ENCODE measurements around the gene EPB41L4B. TPM values are rescaled to one million over a fixed set of nuclear protein-coding genes. Genes with fewer than 3 reads are reported as not detected.
"Not testable (repeated sequence)": the region's sequence is repeated elsewhere in the genome, so short reads cannot be mapped to it uniquely, and the experiment has no call there.

EPB41L4B gene
- total RNA-seq, 1 donor from 2014 or later = 3.7 TPM

DNA sequence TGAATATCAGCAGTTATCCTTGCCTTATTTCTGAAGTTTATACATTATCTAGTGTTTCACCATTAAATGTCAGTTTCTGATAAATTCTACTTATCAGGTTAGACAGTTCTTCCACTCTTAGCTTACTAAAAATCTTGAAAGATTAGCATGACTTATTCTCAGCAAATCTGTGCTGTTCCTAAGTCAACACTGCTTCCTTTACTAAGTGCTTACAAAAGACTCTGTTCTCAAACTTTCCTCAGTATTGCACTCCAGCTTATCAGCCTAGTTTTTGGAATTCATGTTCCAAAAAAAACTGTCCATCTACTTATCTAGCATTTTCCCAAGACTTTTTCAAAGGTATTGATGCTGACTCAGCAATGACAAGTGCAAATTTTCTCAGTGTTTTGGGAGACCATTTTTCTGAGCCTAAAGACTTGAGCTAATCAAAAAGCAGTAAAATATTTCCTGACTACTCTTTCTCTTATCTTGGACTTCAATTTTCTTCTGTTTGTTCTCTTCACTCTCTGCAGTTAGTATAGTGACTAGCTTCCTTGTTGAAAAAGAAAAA lies 92.7 kb downstream of the EPB41L4B start:
- H3K36me3 Mint-ChIP-seq (ENCODE audit: low read depth) = no peaks in the 10 kb centered on the region
- no peak for DNase-seq (ENCODE audit: low spot score)
- peaks cover 25% of the 10 kb centered on the region for H3K4me1 Mint-ChIP-seq (ENCODE audit: low read depth)
- TF ChIP-seq, protein P1, sequence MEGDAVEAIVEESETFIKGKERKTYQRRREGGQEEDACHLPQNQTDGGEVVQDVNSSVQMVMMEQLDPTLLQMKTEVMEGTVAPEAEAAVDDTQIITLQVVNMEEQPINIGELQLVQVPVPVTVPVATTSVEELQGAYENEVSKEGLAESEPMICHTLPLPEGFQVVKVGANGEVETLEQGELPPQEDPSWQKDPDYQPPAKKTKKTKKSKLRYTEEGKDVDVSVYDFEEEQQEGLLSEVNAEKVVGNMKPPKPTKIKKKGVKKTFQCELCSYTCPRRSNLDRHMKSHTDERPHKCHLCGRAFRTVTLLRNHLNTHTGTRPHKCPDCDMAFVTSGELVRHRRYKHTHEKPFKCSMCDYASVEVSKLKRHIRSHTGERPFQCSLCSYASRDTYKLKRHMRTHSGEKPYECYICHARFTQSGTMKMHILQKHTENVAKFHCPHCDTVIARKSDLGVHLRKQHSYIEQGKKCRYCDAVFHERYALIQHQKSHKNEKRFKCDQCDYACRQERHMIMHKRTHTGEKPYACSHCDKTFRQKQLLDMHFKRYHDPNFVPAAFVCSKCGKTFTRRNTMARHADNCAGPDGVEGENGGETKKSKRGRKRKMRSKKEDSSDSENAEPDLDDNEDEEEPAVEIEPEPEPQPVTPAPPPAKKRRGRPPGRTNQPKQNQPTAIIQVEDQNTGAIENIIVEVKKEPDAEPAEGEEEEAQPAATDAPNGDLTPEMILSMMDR (IDR thresholded peaks at IDR 0.05) = no peak
- no peak overlapping the region for H3K4me3 Mint-ChIP-seq (ENCODE audit: unreplicated experiment)
- H3K27ac Mint-ChIP-seq (ENCODE audit: unreplicated experiment) = no peak overlapping the region
- no peaks in the 10 kb centered on the region for H3K27me3 Mint-ChIP-seq (ENCODE audit: low read depth)
- no peaks in the 10 kb centered on the region for H3K9me3 Mint-ChIP-seq (ENCODE audit: low read depth)

DNA sequence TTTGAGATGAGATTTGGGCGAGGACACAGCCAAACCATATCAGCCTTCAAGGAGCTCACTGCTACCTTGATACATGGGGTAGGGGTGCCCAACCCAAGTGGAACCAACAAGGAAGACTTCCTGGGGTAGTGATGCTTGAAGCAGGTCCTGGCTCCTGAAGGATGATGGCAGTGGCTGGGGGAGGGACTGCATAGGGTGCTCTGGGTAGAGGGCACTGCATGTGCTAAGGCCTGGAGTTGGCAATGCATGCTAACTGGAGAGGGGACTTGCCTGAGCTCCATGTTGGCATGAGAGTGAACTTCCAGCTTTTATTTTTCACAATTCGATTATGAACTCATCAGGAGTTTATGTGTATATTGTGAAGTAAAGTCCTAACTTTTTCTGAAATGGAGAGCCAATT lies 95.2 kb downstream of the EPB41L4B start:
- Mint-ChIP-seq H3K27ac (ENCODE audit: unreplicated experiment) (no peak overlapping the region), H3K9me3 (ENCODE audit: low read depth) (no peaks in the 10 kb centered on the region), H3K27me3 (ENCODE audit: low read depth) (peaks cover 3% of the 10 kb centered on the region), H3K4me3 (ENCODE audit: unreplicated experiment) (no peak overlapping the region), H3K4me1 (ENCODE audit: low read depth) (peaks cover 9% of the 10 kb centered on the region), H3K36me3 (ENCODE audit: low read depth) (no peaks in the 10 kb centered on the region)
- TF ChIP-seq, protein P1 (IDR thresholded peaks at IDR 0.05) = no peak
- no peak for DNase-seq (ENCODE audit: low spot score)

DNA sequence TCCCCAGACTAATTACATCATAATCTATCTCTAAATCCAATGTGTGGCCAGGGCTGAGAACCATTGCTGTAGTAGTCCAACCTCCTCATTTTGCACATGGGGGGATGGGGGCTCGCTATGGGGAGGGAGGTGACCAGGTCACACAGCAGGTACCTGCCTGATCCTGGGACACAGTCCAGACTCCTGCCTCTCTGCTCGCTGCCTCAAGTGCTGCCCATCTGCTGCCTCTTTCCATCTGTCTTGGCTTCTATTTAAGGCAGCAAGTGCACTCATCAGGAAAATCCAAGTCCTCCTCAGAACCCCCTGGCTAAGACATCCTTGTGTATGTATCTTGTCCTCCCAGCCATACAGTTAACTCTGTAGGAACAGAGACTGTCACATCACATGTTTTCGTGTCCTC lies 96.1 kb downstream of the EPB41L4B start:
- Mint-ChIP-seq H3K4me1 (ENCODE audit: low read depth) (peaks cover 9% of the 10 kb centered on the region), H3K4me3 (ENCODE audit: unreplicated experiment) (no peak overlapping the region), H3K36me3 (ENCODE audit: low read depth) (no peaks in the 10 kb centered on the region), H3K27ac (ENCODE audit: unreplicated experiment) (no peak overlapping the region), H3K27me3 (ENCODE audit: low read depth) (peaks cover 9% of the 10 kb centered on the region), H3K9me3 (ENCODE audit: low read depth) (no peaks in the 10 kb centered on the region)
- DNase-seq (ENCODE audit: low spot score) = no peak
- TF ChIP-seq, protein P1 (IDR thresholded peaks at IDR 0.05) = no peak

DNA sequence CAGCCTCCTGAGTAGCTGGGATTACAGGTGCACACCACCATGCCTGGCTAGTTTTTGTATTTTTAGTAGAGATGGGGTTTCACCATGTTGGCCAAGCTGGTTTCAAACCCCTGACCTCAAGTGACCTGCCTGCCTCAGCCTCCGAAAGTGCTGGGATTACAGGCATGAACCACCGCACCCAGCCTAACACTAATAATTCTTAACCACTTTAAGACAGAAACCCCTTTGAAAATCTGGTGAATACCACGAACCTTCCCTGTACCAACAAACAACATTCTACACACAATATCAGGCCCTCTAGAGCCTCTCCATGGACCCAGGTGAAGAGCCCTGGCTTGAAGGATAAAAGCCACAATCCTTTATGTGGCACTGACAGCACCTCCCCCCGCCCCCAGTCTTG lies 102.6 kb downstream of the EPB41L4B start:
- DNase-seq (ENCODE audit: low spot score); H3K4me3 Mint-ChIP-seq (ENCODE audit: unreplicated experiment); H3K27ac Mint-ChIP-seq (ENCODE audit: unreplicated experiment); H3K4me1 Mint-ChIP-seq (ENCODE audit: low read depth); H3K36me3 Mint-ChIP-seq (ENCODE audit: low read depth); H3K9me3 Mint-ChIP-seq (ENCODE audit: low read depth): not testable (repeated sequence)
- peaks cover 12% of the 10 kb centered on the region for H3K27me3 Mint-ChIP-seq (ENCODE audit: low read depth)

DNA sequence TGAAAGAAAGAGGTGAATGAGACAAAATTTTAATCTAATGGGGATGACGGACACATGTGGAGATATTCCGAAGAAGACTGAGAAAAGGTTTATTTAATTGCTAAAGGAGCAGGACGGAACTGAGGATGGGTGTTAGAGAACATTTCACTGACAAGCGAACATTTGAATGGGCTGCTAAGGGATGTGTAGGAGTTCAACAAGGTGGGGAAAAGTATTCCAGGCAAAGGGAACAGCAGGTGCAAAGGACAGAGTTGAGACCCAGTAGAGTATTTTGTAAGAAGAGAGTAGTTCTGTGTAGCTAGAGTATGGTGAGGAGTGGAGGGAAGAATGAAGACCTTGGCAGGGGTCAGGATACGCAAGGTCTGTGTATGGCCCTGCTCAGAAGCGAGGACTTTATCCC lies 106.4 kb downstream of the EPB41L4B start:
- TF ChIP-seq, protein P1 (IDR thresholded peaks at IDR 0.05) = no peak
- peaks cover 5% of the 10 kb centered on the region for H3K27me3 Mint-ChIP-seq (ENCODE audit: low read depth)
- H3K4me3 Mint-ChIP-seq (ENCODE audit: unreplicated experiment) = no peak overlapping the region
- H3K4me1 Mint-ChIP-seq (ENCODE audit: low read depth) = no peaks in the 10 kb centered on the region
- DNase-seq (ENCODE audit: low spot score) = no peak
- H3K27ac Mint-ChIP-seq (ENCODE audit: unreplicated experiment) = no peak overlapping the region
- no peaks in the 10 kb centered on the region for H3K9me3 Mint-ChIP-seq (ENCODE audit: low read depth)
- no peaks in the 10 kb centered on the region for H3K36me3 Mint-ChIP-seq (ENCODE audit: low read depth)

Measured in chondrocyte (in vitro differentiated cells).